ENCODE results near the gene NUDT15. TPM values are rescaled to one million over a fixed set of nuclear protein-coding genes. Genes with fewer than 3 reads are reported as not detected.

The NUDT15 gene
- total RNA-seq: 32.2 and 37.2 TPM in 2 replicates

DNA sequence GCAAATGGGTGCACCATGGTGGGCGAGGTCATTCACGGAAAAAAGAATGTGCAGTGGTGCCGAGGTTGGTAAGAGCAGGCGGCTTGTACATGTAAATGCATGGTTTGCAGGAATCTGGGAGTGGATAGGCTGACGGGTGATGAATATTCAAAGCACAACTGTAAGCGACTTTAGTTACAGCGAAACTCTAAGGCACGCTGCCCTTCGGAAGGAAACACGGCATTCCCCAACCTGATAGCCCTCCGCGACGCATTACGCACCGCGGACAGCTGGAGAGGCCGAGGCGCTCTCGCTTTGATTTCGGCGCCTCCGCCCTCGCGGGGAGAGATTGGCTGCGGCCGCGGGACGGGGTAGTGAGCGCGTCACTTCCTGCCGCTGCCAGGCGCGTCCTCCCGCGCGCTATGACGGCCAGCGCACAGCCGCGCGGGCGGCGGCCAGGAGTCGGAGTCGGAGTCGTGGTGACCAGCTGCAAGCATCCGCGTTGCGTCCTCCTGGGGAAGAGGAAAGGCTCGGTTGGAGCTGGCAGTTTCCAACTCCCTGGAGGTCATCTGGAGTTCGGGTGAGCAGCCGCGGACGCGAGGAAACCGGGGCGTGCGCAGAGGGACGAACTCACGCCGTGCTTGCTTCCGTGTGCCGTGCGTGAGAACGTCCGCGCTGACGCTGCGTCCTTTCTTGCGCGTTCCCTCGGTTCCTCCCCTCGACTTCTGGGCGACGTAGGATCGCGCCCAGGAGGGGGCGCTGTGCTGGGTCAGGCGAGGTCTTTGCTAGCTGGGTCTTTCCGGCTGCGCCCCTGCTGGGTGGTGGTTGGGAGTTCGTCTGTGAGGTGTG, at the start of gene NUDT15:
NUDT15 (plus strand) TSS at position 381 of the 828 bp plus-strand sequence; CDS start at position 402, 21 bp downstream.

GRCh38 chr13:48001114-48001881, 36.2 kb upstream of the NUDT15 start, which contains the start of gene SUCLA2:
Gene SUCLA2 (minus strand): TSS chr13:48001273. CDS start chr13:48001269, 4 bp downstream.

GRCh38 chr13:48094781-48095502, 57.4 kb downstream of the NUDT15 start, which contains the start of gene MED4:
Gene MED4 (minus strand): TSS chr13:48095104. CDS start chr13:48095078, 26 bp downstream.

Other genes with a start within 250 kb of the NUDT15 start
- 43.5 and 56.2 TPM in 2 replicates for gene SUCLA2, start 36.5 kb upstream of the NUDT15 start, total RNA-seq
- gene MED4, start 57.4 kb downstream of the NUDT15 start, total RNA-seq: 30.1 and 33.8 TPM in 2 replicates
- gene ITM2B, start 195.5 kb downstream of the NUDT15 start, total RNA-seq: 105 and 113 TPM in 2 replicates